HG03460 (cell line): ENCODE measurements around the gene LOC101059915.
"Not testable (repeated sequence)": the region's sequence is repeated elsewhere in the genome, so short reads cannot be mapped to it uniquely, and the experiment has no call there.

ENCODE experiments used
- ATAC-seq: cut with Tn5 transposase; IDR thresholded peaks from one replicate; pipeline ENCODE4 v1.9.1; 2021; ENCODE audit not compliant: unreplicated experiment

The LOC101059915 gene

DNA sequence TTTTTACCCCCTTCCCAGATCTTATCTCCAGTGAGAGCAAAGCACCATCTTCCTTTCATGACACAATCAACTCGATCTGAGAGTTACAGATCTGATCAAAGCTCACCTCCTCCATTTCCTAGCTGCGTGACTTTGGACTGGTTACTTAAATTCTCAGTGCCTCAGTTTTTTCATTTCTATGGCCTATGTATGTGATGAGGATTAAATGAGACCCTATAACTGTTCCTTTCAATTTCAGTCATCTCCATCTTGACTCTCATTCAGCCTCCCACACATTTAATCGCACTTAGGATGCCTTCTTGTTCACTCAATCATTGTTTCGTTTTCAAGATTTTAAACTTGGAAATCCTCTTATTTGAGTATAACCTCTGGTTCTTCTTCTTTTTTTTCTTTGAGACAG, 28.9 kb upstream of the LOC101059915 start:
- ATAC-seq, result no peak

DNA sequence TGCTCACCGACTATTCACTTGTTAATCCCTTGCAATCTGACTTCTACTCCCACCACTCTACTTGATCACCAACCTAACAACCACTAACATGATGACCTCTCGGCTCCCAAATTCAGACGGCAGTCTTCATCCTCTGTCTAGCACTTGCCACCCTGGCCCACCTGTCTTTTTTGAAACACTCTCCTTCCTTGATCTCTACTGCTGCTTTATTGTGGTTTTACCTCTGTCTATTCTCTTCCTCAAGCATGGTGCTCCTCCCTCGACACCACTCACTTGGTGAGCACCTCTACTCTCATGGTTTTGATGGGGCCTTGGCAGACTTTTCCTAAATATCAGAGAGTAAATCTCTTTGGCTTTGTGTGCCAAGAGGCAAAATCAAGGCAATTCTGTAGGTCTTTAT, 27.3 kb upstream of the LOC101059915 start:
- ATAC-seq, result no peak

DNA sequence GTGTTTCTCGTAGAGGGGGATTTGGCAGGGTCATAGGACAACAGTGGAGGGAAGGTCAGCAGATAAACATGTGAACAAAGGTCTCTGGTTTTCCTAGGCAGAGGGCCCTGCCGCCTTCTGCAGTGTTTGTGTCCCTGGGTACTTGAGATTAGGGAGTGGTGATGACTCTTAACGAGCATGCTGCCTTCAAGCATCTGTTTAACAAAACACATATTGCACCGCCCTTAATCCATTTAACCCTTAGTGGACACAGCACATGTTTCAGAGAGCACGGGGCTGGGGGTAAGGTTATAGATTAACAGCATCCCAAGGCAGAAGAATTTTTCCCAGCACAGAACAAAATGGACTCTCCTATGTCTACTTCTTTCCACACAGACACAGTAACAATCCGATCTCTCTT, 22.9 kb upstream of the LOC101059915 start:
- not testable (repeated sequence) for ATAC-seq

DNA sequence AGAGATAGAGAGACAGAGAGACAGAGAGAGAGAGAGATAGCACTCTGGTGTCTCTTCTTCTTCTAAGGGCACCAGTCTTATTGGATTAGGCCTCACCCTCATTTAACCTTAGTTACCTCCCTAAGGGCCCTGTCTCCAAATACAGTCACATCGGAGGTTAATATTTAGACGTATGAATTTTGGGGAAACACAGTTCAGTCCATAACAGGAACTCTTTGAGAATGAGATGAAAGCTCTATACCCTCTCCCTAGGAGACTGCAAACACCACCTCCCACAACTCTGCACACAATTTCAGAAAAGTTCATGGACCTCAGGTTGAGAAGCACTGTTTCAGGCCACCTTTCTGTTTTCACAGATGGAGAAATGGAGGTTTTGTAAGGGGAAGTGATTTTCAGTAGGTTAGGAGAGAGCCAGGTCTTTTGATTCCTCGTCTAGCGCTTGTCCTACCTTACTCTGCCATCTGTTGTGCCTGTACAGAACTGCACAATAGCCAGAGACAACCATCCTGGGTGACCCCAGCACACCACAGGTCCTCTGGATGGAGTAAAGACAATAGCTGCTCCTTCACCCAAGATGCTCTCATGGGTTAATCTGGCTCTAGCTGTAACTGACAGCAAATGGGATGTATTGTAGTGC, 16.9 kb upstream of the LOC101059915 start:
- ATAC-seq, result peak; percentile 88

DNA sequence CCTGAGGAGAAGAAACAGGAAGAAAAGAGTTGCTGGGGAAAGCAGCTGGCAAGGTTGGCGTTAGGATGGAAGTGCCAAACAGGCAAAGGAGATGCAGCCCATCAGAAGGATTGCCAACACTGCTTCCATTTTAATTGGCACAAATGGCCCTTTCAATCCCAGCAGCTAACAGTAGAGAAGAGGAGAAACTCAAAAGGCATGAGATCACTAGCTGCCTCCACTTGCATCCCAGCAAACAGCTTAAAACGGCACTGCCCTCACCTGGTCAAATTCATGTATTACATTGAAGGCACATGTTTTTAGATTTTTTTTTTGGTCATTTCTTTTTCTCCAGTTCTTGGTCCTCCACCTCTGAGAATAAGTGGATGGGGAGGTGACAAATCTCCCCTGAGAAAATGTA, 14.9 kb upstream of the LOC101059915 start:
- no peak for ATAC-seq

DNA sequence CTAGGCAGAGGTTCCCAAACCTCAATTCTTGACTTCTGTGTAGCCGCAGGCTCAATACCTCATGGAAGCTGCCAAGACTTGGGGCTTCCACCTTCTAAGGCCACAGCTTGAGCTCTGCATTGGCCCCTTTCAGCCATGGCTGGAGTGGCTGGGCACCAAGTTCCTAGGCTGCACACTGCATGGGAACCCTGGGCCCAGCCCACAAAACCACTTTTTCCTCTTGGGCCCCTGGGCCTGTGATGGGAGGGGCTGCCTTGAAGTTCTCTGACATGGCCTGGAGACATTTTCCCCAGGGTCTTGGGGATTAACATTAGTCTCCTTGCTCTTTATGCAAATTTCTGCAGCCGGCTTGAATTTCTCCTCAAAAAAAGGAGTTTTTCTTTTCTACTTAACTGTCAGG, 14.0 kb upstream of the LOC101059915 start:
- no peak for ATAC-seq

DNA sequence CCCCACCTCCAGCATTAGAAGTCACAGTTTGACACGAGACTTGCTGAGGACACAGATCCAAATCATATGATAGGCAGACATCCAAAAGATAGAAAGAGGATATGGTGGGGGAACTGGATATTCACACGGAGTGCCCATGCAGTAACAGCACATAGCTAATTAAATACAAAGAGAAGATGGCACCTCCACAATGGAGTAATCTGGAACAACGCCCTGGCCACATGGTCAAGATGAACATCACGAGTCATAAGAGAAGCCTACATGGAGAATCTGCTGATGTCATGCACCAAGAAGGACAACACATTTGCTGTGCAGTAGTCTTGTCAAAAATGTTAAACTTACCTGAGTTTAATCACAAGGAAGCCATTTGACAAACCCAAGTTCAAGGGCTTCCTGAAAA, 10.1 kb upstream of the LOC101059915 start:
- ATAC-seq, result no peak

DNA sequence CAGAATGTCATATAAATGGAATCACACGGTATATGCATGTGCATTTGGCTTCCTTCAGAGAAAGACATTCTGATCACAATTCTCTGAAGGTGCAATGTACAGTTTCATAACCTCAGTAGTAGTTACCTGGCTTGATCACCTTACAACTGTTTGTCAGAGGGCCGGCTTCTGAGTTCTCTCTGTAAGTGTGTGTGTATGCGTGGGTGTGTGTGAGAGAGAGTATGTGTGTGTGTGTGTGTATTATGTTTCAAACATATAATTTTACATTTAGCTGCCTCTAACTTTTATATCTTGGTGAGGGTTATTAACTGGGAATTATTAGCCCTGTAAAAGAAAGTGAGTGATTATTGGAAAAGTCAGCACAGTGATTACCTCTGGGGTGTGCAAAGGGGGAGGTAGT, 8.0 kb upstream of the LOC101059915 start:
- no peak for ATAC-seq

DNA sequence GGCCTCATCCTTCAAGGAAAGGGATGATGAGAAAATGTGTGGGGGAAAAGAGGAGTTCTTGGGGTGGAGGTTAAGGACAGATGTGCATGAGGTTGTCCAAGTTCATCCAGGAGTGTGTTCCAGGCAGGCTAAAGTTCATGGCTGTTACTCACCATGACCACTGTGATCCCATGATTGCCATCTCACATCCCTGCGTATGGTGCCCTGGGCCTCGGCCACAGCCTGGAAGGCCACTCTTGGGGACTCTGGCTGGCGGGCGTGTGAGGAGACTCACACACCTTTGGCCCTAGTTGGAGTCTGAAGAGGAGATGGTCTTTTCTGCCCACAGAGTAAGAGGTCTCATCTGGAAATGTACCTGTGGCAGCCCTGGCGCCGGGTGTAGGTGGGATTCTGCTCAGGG, 7.4 kb upstream of the LOC101059915 start:
- no peak for ATAC-seq

DNA sequence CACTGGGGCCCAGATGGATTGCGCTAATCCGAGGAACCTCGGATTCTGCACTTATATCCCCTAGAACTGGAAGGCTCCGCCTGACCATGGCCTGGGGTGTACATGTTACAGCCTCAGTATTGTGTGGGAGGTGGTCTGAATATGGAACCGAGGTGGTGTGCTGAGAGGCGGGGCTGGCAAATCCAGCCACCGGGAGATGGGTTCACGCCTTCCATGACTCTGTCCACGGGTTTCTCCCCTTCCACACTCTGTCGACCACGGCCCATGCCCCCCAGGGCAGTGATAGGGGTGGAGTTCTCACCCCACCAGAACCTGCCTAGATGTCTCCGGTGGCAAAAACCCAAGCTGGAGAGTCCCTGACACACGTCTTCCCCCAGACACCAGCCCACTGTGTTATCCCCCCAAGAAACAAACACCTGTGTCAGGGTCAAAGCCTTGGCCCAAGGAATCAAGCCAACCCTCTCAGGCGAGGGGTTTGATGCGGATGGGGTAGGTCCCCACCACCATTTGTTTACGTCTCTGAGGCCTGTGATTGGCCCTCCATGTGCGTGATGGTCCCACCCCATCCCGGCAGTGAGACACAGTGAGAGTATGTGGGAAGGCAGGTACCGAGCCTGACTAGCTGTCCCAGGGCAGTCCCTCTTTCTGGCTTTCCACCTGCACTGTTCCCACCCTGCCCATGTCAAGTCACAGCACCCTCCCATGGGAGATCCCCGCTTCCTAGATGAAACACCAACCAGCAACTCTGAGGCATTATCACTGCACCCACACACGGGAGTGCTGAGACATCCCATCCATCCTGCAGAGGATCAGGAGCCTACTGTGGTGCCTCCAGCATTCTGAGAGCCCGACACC, 6.6 kb upstream of the LOC101059915 start:
- no peak for ATAC-seq

DNA sequence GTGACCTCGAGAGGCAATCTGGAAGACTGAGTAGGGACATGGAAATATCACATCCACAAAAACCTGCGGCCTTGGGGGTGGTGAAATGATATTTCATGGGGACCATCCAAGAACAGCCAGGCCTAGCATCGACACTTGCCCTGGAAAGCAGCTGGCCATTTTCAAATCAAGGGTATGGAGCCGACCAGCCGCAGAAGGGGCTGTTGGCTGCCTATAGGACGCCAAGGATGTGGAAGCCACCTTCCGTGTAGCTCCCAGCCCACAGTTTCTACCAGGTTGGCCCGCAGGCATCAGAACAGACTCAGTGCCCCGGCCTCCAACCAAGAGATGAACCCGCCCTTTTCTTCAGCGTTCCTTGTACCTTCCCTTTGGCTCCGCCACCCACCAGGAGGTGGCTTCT, 5.4 kb upstream of the LOC101059915 start:
- no peak for ATAC-seq

DNA sequence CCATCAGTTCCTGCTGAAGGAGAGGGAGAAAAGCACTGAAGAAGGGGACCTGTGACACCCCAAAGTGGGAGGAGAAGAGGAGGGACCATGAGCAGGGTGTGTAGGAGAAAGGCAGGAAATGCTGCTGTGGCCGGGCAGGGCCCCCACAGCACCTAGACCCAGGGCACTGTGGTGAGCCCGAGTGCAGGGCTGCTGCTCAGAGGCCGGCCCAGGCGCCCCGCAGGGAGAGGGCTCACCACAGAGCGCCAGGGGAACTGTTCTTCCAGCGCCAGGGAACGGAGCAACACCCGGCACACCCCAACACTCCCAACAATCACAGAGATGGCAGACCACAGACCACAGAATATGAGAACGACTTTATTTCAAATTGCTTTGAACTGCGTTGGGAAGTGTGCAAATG, 4.7 kb upstream of the LOC101059915 start:
- not testable (repeated sequence) for ATAC-seq

DNA sequence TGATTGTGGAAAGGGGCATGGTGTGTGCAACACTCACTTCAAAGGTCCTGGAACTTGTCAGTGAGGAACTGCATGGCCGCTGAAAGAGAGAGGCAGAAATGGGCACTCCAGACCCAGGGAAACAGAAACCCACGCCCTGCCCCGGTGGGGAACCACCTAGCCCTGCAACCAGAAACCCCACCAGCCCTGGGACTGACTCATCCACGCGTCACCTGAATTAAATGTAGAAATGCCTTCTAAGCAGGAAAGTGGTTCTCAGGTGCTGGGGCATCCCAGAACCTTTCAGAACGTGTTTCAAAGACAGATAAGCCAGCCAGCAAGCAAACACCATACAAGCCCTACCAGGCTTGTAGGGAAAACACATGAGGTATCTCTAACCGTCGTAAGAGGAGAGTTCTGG, 4.1 kb upstream of the LOC101059915 start:
- not testable (repeated sequence) for ATAC-seq

DNA sequence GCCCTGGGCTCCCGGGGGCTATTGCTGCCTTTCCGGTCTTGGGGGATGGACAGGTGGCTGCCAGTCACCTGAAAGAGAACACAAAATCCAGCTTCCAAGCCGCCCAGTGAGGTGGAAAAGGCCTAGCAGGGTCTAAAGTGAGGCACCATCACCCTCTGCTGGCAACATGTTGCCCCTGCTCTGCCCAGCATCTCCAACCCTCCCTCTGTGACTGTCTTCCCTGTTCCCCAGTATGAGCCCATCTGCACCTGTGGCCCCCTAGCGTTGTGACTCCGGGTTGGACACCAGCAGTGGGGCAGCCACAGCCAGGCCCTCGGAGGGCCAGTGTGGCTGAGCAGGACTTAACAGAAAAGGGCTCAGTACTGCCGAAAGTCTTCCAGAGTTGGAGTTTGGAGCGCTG, 3.1 kb upstream of the LOC101059915 start:
- ATAC-seq, result peak; percentile 56

DNA sequence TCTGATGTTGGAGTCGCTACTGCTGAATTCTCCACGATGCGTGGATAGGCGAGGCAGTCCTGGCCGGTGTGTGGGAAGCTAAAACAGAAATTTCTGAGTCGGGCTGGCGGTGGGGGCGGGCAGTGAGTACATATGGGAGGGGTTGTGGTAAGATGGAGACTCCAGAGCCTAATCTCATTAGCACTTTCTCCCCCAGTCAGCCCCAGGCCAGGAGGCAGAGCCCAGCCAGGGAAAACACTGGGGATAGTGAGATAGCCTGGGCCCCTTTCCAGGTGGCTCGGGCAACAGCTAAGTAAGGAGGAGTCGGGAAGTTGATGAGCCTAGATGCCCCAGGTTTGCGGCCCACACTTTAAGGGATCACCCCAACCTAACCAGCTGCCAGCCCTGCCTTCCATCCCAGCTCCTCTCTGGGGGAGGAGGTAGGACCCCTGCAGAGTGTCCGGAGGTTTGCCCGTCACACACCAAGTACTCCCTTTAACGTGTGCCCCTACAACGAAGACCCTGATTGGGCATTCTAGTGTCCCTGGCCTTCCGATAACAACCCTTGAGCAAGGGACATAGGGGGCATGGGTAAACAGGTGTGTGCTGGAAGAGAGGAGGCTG, 2.4 kb upstream of the LOC101059915 start:
- ATAC-seq, result no peak

DNA sequence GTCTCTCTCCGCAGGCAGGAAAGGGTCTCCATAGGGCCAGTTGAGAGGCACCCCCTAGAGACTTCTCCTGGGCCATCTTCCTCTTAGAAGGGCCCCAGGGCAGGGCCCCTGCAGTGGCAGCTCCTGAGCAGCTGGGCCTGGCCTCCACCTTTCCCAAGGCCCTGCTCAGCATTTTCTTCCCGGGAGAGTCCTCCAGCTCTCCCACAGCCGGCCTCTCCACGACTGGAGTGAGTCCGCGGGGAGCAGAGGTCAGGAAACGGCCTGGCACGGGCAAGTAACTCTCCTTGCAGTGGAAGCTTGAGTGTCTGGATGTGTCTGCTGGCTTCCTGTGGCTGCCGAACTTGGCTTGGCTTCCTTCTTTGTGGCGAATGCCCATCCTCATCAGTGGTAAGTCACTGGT, 1.6 kb upstream of the LOC101059915 start:
- no peak for ATAC-seq

DNA sequence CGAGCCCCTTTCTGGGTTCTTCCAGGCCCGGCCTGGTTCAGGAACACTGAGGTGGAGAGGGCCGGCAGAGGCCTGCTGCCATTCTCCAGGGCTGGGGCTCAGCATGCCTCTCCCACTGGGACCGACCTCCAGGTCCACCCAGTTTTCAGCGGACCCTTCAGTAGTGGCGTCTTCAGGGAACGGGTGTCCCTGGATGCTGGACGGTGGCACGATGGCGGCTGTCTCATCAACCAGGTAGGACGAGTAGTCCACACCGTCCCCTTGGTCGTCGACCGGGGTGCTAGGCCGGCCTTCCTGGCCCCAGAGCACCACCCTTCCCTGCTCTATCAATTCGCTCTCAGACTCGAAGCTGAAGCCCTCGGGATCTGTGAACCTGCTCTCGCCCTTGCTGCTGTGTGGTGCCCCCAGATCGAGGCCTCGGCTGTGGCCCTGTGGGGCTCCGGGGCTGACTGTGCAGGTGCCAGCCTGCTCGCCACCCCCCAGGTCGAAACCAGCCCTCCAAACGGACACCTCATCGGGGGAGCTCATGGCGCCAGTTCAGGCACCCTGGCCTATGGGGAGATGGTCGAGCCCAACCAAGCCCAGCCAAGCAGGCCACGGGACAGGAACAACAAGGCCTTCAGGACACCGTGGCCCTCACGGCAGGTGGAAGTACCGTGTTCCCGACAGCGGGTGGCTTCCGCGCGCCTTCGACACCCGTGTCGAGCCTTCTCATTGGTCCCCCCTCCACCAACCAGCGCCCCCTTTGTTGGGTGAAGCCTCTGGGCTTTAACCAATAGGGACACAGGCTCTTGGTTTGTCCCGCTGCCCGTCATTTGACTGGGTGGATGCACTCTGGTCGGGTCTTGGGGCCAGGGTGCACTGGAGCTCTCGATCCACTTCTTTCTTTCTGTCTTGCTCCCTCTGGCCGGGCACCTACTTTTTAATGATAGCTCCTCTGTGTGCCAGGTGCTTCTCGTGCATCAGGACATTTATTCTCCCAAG, 814 bp upstream of the LOC101059915 start:
- ATAC-seq, result no peak

DNA sequence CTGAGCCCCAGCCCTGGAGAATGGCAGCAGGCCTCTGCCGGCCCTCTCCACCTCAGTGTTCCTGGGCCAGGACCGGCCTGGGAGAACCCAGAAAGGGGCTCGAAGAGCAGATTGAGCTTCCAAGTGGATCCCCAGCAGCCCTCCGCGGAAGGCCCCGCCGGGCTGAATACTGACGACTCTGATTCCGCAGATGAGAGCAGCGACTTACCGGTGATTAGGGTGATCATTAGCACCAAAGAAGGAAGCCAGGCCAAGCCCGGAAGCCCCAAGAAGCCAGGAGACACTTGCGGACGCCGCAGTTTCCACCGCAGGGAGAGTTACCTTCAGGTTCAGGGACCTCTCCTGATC, 876 bp downstream of the LOC101059915 start:
- ATAC-seq, result no peak

DNA sequence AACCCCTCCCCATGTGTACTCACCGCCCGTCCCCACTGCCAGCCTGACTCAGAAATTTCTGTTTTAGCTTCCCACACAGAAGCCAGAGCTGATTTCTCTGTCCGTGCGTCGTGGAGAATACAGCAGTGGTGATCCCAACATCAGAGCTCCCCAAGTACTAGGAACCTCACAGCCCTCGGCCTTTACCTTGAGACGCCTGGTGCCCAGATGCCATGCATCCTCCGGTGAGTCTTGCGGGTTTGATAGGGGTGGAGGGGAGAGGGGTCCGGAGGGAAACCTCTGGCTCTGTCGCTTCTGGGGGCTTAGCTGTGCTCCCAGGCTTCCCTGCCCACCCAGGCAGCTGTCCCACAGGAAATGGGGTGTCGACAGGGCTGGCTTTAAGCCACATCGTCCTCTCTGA, 2.1 kb downstream of the LOC101059915 start:
- ATAC-seq, result no peak

DNA sequence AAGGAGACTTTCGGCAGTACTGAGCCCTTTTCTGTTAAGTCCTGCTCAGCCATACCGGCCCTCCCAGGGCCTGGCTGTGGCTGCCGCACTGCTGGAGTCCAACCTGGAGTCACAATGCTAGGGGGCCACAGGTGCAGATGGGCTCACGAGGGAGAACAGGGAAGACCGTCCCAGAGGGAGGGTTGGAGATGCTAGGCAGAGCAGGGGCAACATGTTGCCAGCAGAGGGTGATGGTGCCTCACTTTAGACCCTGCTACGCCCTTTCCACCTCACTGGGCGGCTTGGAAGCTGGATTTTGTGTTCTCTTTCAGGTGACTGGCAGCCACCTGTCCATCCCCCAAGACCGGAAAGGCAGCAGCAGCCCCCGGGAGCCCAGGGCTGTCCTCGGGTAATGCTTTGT, 2.6 kb downstream of the LOC101059915 start:
- ATAC-seq, result not testable (repeated sequence)
